GM19025 (cell line): Measurements from ENCODE around the gene MB21D2.
"Not testable (repeated sequence)": the region's sequence is repeated elsewhere in the genome, so short reads cannot be mapped to it uniquely, and the experiment has no call there.

Source experiments
- ATAC-seq: cut with Tn5 transposase; IDR thresholded peaks from one replicate; pipeline ENCODE4 v1.9.1; 2021; ENCODE audit warnings: mild to moderate bottlenecking, low read depth, moderate library complexity; ENCODE audit not compliant: unreplicated experiment

MB21D2 gene, protein sequence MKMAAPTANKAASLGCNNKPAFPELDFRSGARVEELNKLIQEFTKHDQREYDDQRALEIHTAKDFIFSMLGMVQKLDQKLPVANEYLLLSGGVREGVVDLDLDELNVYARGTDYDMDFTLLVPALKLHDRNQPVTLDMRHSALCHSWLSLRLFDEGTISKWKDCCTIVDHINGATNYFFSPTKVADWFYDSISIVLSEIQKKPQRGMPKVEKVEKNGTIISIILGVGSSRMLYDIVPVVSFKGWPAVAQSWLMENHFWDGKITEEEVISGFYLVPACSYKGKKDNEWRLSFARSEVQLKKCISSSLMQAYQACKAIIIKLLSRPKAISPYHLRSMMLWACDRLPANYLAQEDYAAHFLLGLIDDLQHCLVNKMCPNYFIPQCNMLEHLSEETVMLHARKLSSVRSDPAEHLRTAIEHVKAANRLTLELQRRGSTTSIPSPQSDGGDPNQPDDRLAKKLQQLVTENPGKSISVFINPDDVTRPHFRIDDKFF

DNA sequence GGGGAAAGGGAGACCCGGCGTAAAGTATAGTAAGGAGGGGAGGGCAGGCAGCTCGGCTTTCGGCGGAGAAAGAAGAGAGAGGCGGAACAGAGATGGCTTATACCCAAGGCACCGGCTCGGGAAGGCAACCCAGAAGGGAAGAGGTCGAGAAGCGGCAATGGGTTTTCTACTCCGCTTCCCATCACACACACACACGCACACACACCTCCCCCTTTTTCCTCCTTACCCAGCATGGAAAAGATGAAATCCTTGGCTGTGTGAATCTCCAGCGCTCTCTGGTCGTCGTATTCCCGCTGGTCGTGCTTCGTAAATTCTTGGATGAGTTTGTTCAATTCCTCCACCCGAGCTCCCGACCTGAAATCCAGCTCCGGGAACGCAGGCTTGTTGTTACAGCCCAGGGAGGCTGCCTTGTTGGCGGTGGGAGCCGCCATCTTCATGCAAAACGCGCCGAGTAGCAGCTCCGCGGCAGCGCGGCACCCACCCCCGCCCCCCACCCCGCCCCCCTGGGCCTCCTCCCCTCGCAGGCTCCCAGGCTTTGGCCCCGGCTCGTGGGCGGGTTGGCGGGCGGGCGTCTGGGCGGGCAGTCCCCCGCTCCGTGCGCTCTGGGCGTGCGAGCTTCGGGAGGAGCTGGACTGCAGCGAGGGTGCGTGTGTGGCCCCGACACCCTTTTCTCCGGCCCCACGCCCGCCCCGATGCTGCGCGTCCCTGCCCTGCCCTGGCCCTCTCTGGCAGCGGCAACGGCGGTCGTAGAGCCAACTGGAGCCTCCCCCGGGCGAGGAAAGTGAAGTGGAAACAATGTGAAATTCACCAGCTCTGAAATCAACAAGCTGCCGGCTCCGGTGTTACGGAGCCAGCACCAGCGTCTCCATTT is at the start of gene MB21D2:
MB21D2 (minus strand) TSS at position 453 of the 871 bp plus-strand sequence; CDS start at position 437, 16 bp downstream.
- ATAC-seq = peak; percentile 54

DNA sequence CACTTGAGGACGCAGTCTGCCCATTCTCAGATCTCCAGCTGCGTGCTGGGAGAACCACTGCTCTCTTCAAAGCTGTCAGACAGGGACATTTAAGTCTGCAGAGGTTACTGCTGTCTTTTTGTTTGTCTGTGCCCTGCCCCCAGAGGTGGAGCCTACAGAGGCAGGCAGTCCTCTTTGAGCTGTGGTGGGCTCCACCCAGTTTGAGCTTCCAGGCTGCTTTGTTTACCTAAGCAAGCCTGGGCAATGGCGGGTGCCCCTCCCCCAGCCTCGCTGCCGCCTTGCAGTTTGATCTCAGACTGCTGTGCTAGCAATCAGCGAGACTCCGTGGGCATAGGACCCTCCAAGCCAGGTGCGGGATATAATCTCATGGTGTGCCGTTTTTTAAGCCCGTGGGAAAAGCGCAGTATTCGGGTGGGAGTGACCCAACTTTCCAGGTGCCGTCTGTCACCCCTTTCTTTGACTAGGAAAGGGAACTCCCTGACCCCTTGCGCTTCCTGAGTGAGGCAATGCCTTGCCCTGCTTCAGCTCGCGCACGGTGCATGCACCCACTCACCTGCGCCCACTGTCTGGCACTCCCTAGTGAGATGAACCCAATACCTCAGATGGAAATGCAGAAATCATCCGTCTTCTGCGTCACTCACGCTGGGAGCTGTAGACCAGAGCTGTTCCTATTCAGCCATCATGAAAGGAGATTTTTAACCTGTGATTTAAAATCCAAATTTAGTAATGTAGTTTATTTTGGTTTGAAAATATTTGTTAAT is 47.5 kb upstream of the MB21D2 start:
- ATAC-seq = not testable (repeated sequence)

DNA sequence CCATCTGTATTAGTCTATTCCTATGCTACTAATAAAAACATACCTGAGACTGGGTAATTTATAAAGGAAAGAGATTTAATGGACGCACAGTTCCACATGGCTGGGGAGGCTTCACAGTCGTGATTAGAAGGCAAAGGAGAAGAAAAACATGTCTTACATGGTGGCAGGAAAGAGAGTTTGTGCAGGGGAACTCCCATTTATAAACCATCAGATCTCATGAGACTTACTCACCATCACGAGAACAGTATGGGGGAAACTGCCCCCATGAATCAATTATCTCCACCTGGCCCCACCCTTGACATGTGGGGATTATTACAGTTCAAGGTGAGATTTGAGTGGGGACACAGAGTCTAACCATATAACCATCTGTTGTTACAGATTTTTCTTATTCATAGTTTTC is 42.1 kb upstream of the MB21D2 start:
- no peak for ATAC-seq

DNA sequence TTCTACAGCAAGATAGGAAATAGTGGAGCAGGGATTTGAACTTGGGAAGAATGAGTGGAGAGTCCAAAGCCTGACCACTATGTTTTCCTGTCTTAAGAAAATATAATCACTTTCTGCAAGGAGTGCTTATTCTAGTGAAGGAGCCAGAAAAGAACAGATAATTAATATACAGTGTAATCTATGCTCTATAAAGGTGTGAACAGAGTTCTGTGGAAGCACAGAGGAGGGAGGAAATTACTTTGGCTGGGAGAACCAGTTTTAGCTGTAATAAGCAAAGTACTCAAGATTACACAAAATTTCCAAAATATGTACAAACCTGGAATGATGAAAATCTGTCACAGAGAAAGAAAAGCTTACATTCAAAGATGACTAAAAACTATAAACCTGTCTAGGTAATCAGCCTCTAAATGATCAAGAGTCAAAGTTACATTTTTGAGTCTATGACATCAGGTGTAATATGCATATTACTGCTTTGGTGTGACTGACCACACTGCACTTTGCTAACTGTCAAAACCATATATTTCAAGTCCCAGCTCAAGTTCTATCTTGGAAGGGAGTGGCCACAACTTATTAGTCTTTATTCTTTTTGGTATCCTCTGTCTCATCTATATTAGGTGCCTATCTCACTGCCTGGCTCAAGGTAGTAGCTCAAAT is 40.7 kb upstream of the MB21D2 start:
- ATAC-seq = no peak

DNA sequence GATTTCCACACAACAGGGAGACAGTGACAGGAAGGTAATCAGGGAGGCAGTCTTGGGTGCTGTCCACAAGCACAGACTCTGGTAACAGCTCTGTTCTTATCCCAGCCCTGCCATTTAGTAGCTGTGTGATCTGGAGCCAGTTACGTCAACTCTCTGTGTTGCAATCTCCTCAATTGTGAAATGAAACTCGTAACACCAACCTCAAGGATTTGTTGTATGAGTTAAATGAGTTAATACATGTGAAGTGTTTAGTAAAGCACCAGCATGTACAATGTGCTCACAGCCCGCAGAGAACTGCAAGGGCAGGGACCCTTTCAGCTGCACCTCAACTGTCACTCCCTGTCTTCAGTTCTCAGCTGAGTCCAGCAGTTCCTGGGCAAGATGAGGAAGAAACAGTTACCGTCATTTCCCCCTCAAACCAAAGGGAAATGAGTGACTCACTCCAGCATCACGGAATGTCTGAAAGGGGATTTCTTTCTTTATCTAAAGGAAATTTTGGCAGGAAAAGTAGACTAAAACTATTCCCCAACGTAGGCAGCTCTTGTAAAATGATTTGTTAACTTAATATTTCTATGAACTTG is 39.9 kb upstream of the MB21D2 start:
- ATAC-seq = no peak

DNA sequence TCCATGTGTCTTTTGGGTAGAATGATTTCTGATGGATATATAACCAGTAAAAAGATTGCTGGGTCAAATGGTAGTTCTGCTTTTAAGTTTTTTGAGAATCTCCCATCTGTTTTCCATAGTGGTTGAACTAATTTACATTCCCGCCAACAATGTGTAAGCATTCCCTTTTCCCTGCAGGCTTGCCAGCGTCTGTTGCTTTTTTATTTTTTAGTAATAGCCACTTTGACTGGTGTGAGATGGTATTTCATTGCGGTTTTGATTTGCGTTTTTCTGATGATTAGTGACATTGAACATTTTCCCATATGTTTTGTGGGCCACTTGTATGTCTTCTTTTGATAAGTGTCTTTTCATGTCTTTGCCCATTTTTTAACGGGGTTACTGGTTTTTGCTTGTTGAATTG is 36.3 kb upstream of the MB21D2 start:
- no peak for ATAC-seq

DNA sequence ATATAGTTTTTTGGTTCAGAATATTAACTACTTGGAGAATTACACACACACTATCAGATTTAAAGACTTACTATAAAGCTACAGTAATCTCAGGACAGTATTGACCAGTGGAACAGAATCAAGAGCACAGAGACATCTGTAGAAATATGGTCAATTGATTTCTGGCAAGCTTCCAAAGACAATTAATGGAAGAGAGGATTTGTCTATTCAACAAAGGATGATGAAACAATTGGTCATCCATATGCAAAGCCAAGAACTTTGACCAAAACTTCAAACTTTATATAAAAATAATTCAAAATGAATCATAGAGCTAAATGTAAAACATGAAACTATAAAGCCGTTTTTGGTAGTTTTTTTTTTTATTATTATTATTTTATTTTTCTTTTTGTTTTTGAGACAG is 29.8 kb upstream of the MB21D2 start:
- ATAC-seq = no peak

DNA sequence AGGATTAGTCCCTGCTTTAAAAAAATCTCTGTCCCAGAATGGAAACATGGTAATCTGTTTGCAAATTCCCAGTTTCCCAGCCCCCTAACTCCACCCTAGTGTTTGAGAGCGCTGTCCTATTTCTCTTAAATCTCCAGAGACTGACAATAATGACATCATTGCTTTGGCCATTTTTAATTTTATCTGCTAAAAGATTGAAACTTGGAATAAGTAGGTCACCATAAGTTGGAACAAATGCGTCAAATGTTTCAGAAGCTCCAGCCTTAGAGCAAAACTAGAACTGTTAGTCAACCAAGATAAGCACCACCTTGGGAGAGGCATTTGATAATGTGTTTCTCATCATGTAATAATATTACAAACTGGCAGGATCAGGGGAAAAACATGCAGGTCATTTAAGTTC is 25.7 kb upstream of the MB21D2 start:
- no peak for ATAC-seq

DNA sequence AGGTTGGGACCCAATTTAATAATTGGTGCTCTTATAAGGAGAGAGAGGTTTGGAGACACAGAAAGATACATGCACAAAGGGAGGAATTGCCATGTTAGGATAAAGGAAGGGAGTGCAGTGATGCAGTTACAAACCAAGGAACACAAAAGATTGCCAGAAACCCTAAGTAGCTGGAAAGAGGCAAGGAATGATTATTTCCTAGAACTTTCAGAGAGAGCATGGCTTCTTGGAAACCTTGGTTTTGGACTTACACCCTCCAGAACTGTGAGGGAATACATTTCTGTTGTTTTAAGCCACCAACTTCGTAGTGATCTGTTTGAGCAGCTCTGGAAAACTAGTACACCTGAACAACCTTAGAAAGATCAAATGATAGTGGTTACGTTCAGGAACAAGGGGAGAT is 25.0 kb upstream of the MB21D2 start:
- no peak for ATAC-seq

DNA sequence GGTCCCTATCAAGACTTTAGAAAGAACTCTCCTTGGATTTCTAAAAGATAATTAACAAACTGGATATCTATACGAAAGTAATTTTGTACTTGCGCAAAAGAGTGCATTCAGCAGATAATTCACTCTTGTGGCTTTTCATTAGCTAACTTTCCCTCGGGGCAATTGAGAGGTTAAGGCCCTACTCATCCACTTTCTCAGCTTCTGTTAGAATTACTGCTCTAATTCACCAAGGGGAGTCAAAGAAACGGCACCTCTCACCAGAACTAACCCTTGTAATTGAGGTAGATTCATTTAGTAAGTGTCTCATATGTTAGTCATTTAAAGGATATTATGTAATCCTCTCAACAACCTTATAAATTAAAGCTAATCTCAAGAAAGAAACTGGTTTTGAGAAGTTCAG is 22.5 kb upstream of the MB21D2 start:
- no peak for ATAC-seq

DNA sequence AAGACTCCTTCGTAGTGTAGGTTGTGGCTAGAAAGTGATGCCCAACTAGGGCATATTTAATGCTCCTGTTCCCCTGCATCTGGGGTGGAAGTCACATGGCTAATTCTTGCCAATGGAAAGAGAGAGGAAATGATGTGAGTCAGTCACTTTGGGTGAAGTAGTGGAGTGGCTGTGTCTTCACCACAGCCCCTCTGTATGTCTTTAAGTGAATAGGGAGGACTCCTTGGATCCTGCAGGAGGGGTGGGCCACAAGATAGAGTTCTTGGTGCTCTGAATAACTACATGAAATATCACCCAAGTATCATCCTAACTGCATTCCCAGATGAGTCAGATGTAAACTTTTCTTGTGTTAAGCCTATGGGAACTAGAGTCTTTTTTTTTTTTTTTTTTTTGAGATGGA is 17.8 kb upstream of the MB21D2 start:
- no peak for ATAC-seq

DNA sequence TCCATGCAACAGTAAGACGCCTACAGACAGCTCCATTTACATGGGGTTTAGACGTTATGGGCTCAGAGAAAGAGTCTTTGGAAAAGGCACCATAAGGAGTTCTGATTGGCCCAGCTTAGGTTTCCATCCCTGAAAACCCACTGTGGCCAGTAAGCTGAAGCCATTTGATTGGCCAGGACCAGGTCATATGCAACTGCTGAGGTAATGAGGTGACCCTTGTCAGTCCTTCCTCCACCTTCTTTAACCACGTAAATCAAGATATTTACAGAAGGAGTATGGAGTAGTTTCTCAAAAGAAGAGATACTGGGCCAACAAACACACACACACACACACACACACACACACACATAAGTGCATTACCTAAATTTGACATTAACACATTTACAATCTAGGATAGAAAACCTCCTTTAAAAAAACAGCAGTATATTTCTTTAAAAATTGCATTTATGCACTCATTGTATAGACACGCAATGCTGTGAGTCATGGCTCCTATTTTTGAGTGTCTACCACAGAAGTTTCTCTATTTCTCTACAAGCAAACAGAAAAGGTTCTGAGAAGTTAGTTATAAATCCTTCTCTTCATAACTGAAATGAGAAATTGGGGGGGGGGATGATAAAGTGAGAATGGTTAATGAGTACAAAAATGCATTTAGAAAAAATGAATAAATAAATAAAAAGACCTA is 16.3 kb upstream of the MB21D2 start:
- ATAC-seq = no peak

DNA sequence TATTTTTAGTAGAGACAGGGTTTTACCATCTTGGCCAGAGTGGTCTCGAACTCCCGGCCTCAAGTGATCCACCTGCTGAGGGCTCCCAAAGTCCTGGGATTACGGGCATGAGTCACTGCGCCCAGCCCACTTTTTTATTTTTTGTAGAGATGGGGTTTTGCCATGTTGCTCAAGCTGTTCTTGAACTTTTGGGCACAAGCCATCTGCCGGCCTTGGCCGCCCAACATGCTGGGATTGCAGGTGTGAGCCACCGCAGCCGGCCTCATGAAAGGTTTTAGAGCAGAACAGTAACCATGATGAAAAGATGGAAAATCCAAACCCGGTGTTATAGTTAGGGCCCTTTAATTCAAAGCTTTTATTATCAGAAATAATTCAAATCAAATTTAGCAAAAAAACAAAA is 15.6 kb upstream of the MB21D2 start:
- ATAC-seq = no peak

DNA sequence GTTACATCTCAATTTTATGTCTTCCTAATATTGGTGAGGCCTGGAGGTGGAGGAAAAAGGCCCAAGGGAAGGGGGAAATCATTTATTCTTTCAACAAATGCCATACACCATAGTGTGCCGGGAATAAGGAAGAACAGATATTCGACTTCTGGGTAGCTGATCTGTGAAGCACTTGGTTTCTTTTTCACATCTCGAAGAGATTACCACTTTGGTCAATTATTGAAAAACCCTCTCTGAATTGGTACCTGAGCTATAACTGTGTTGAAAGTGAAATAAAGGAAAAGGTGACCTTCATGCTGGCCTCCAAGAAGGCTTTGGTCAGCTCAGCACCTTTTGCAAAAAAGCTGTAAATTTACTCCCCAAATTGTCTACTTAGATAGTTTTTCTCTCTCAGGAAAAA is 14.2 kb upstream of the MB21D2 start:
- ATAC-seq = peak; percentile 81

DNA sequence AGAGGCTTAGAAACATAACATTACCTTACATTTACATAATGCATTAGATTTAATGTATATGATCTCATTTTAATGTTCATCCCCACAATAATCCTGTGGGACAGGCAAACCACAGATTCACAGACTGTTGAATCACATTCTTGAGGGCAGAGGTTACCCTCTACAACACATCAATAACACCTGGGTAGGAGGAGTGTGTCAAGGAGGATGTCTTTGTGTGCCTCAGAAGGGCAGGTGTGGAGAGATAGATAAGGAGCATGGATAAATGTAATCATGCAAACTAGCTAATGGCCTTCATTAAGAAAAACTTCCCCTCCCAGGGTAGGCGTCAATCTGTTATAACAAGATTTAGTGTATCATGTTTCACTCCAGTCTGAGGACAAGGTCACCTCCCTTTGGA is 12.9 kb upstream of the MB21D2 start:
- no peak for ATAC-seq

DNA sequence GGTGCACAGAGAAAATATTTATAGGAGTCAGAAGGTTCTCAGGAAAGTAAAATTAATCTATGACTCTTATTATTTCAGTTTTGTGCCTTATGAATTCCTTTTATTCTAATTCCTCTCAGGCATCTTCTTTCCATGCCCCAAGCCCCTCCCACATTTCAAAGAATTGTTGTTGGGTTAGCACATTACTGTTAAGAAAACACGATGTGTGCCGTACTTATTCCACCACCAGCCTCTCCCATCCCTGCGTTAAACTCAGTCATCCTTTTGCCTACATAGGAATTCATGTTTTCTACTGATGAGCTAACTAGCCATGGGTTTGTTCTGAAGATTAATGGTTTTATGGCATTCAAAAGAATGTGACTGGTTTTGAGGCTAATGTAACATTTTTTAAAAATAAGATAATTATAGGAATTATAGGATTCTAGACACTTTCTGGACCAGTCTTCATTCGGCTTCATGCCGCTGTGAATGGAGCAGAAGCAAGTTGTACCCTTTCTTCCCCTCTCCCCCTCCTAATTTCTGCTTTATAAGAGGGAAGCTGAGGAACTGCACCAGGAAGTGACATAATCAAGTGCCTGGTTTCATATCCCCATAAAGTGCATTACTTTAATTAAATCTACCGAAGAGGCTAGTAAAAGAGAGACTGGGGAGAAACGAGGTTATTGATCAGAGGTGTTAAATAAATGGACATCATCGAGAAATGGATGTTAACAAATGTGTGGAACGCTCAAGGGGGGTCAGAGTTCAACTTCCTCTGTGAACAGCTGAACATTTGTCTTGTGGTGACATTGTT is 12.3 kb upstream of the MB21D2 start:
- ATAC-seq = no peak

DNA sequence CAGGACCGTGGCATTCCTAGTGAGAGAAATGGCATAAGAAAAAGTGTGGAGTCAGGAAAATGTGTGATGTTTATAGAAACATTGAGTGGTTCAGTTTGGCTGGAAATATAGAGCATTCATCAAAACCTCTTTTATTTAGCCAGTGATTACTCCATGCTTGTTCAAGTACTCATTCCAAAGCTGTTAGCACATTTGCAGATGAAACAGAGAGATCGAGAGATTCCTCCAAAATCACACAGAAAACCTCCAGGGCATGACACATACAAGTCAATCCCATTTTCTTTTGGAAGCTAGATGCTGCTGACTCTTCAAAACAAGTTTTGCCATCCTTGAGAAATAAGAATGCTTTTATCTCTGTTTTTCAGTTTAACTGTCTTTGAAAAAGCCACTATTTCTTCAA is 11.5 kb upstream of the MB21D2 start:
- no peak for ATAC-seq

DNA sequence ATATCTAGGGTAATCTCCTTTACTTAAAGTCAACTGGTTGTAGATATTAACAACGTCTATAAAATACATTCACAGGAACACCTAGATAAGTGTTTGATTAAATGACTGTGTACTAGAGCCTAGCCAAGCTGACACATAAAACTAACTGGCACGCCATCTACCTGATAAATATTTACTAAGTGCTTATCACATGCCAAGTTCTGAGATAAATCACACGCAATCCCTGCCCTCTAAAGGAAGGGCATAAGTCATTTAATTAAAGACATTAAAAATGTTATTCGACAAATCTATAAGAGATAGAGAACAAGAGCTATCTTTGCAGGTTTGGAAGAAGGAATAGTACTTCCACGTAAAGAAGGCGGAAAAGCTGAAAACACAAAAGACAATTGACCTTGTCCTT is 11.1 kb upstream of the MB21D2 start:
- no peak for ATAC-seq

DNA sequence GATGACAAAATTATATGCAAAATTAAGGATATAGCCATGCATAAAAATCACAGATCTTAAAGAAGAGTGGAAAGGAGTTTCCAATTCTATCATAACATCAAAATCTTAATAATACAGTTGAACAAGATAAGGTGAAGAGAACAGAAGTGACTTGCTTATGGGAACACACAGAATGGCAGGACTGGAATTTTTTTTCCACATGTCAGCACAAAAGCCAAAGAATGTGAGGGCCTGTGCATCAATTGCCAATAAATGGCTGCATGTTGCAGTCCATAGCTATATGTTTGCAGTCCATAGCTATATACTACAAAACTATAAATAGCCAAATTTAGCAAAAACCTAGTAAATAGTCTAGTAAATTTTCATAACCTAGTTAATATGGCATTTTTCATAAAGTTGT is 10.4 kb upstream of the MB21D2 start:
- no peak for ATAC-seq
